ENCODE results near the gene P4HTM.

P4HTM gene

GRCh38 chr3:49035281-49035680 is 45.2 kb downstream of the P4HTM start:
- Histone ChIP-seq H3K4me3 (ENCODE audit: low read depth, low read length) (no peak overlapping the region), H3K4me1 (no peaks in the 10 kb centered on the region), H3K27me3 (no peaks in the 10 kb centered on the region), H3K36me3 (peaks cover 6% of the 10 kb centered on the region), H3K9me3 (no peaks in the 10 kb centered on the region)
- TF ChIP-seq CTCF (IDR thresholded peaks at IDR 0.05; ENCODE audit: low read depth, low read length): no peak
- no peak for DNase-seq

- Histone ChIP-seq H3K4me1 (no peaks in the 10 kb centered on the region), H3K27me3 (no peaks in the 10 kb centered on the region), H3K4me3 (ENCODE audit: low read depth, low read length) (no peak overlapping the region), H3K36me3 (peaks cover 23% of the 10 kb centered on the region), H3K9me3 (no peaks in the 10 kb centered on the region)
- DNase-seq: no peak
- TF ChIP-seq CTCF (IDR thresholded peaks at IDR 0.05; ENCODE audit: low read depth, low read length): no peak
Measured at GRCh38 chr3:49053543-49053942, 63.5 kb downstream of the P4HTM start.

- no peak for TF ChIP-seq CTCF (IDR thresholded peaks at IDR 0.05; ENCODE audit: low read depth, low read length)
- no peaks in the 10 kb centered on the region for H3K27me3 ChIP-seq
- H3K36me3 ChIP-seq: peaks cover 23% of the 10 kb centered on the region
- H3K9me3 ChIP-seq: no peaks in the 10 kb centered on the region
- H3K4me3 ChIP-seq (ENCODE audit: low read depth, low read length): no peak overlapping the region
- no peak for DNase-seq
- H3K4me1 ChIP-seq: no peaks in the 10 kb centered on the region
Measured at GRCh38 chr3:49054344-49054862, 64.4 kb downstream of the P4HTM start.

All from BE2C (cell line).